Stimulated activated CD8-positive, alpha-beta memory T cell treated with anti-CD3 and anti-CD28 coated beads, Interleukin-12 subunit alpha, Interleukin-12 subunit beta, amount 100 ng/mL, for 24 hours (primary cell): ENCODE results near the gene CAMTA1.

Source experiments
- DNase-seq: peaks from one replicate; pipeline ENCODE4 v3.0.0-alpha.2; 2020; ENCODE audit errors: extremely low read depth

The CAMTA1 gene

GRCh38 chr1:7076117-7076516, 290.9 kb downstream of the CAMTA1 start:
- DNase-seq: no peak

- DNase-seq: no peak
Observed at GRCh38 chr1:7076572-7076971, 291.3 kb downstream of the CAMTA1 start.

- DNase-seq: no peak
Observed at GRCh38 chr1:7077136-7077535, 291.9 kb downstream of the CAMTA1 start.

GRCh38 chr1:7077970-7078369, 292.7 kb downstream of the CAMTA1 start:
- no peak for DNase-seq

GRCh38 chr1:7079637-7080036, 294.4 kb downstream of the CAMTA1 start:
- no peak for DNase-seq

- no peak for DNase-seq
Observed at GRCh38 chr1:7084232-7084894, 299.1 kb downstream of the CAMTA1 start.

- DNase-seq: no peak
Observed at GRCh38 chr1:7085521-7085920, 300.3 kb downstream of the CAMTA1 start.

GRCh38 chr1:7086106-7086505, 300.9 kb downstream of the CAMTA1 start:
- DNase-seq: no peak

- no peak for DNase-seq
Observed at GRCh38 chr1:7087888-7088287, 302.6 kb downstream of the CAMTA1 start.

- no peak for DNase-seq
Observed at GRCh38 chr1:7089497-7089896, 304.2 kb downstream of the CAMTA1 start.

GRCh38 chr1:7093297-7093696, 308.0 kb downstream of the CAMTA1 start:
- DNase-seq: no peak

- no peak for DNase-seq
Observed at GRCh38 chr1:7094086-7094485, 308.8 kb downstream of the CAMTA1 start.

GRCh38 chr1:7094509-7094908, 309.3 kb downstream of the CAMTA1 start:
- DNase-seq: no peak

- no peak for DNase-seq
Observed at GRCh38 chr1:7095343-7095964, 310.2 kb downstream of the CAMTA1 start.

- no peak for DNase-seq
Observed at GRCh38 chr1:7097938-7098592, 312.8 kb downstream of the CAMTA1 start.

GRCh38 chr1:7098641-7099040, 313.4 kb downstream of the CAMTA1 start:
- DNase-seq: no peak

GRCh38 chr1:7100479-7100878, 315.2 kb downstream of the CAMTA1 start:
- DNase-seq: no peak

GRCh38 chr1:7101187-7101586, 315.9 kb downstream of the CAMTA1 start:
- no peak for DNase-seq

GRCh38 chr1:7103361-7103782, 318.1 kb downstream of the CAMTA1 start:
- no peak for DNase-seq

- DNase-seq: no peak
Observed at GRCh38 chr1:7103874-7104273, 318.6 kb downstream of the CAMTA1 start.

- no peak for DNase-seq
Observed at GRCh38 chr1:7104339-7104738, 319.1 kb downstream of the CAMTA1 start.

- no peak for DNase-seq
Observed at GRCh38 chr1:7105269-7105668, 320.0 kb downstream of the CAMTA1 start.

GRCh38 chr1:7106442-7107108, 321.3 kb downstream of the CAMTA1 start:
- no peak for DNase-seq
